ENCODE measurements around the gene WBP1.
"Not testable (repeated sequence)": the region's sequence is repeated elsewhere in the genome, so short reads cannot be mapped to it uniquely, and the experiment has no call there.

The WBP1 gene

GRCh38 chr2:74439803-74440377 lies 18.3 kb upstream of the WBP1 start:
- H2AK5ac ChIP-seq (ENCODE audit: low read length): peak overlapping the region; percentile 18
- H3K9ac ChIP-seq (ENCODE audit: low read length): peak overlapping the region; percentile 96
- H2BK120ac ChIP-seq (ENCODE audit: low read depth, low read length): no peak overlapping the region
- peak overlapping the region; percentile 88 for H3K27ac ChIP-seq (ENCODE audit: low read depth, low read length)
- peak overlapping the region; percentile 82 for H2BK5ac ChIP-seq (ENCODE audit: low read length)
- no CpG with 5 or more reads among the region's 14 CpGs for WGBS (ENCODE audit: extremely low coverage, insufficient coverage, low lambda C conversion rate)
- no peak overlapping the region for H3K4ac ChIP-seq (ENCODE audit: low read depth, low read length)
- H3K23ac ChIP-seq (ENCODE audit: low read length): peak overlapping the region; percentile 59
- peak overlapping the region; percentile 87 for H3K4me3 ChIP-seq (ENCODE audit: low read length)
- no peak for DNase-seq
- H3K56ac ChIP-seq (ENCODE audit: low read length): peak overlapping the region; percentile 99
- H3K4me1 ChIP-seq (ENCODE audit: control insufficient read depth, low read depth, low read length): peaks cover 18% of the 10 kb centered on the region
- no peak overlapping the region for H4K8ac ChIP-seq (ENCODE audit: low read depth, low read length)
- H2BK15ac ChIP-seq (replicated peaks; ENCODE audit: low read depth): no peak overlapping the region
- H3K79me2 ChIP-seq (ENCODE audit: control insufficient read depth, insufficient read depth, low read length): peaks cover 53% of the 10 kb centered on the region
- H4K5ac ChIP-seq (ENCODE audit: low read length): no peak overlapping the region
- H3K79me1 ChIP-seq (ENCODE audit: low read length): peaks cover 38% of the 10 kb centered on the region
- H3K27me3 ChIP-seq (ENCODE audit: insufficient read depth, low read length, poor library complexity): no peaks in the 10 kb centered on the region
- H3K36me3 ChIP-seq (ENCODE audit: control insufficient read depth, insufficient read depth, low read length): no peaks in the 10 kb centered on the region
- peak overlapping the region; percentile 35 for H3K18ac ChIP-seq (ENCODE audit: low read length)
- peak overlapping the region; percentile 82 for H3K4me2 ChIP-seq (ENCODE audit: low read length)

DNA sequence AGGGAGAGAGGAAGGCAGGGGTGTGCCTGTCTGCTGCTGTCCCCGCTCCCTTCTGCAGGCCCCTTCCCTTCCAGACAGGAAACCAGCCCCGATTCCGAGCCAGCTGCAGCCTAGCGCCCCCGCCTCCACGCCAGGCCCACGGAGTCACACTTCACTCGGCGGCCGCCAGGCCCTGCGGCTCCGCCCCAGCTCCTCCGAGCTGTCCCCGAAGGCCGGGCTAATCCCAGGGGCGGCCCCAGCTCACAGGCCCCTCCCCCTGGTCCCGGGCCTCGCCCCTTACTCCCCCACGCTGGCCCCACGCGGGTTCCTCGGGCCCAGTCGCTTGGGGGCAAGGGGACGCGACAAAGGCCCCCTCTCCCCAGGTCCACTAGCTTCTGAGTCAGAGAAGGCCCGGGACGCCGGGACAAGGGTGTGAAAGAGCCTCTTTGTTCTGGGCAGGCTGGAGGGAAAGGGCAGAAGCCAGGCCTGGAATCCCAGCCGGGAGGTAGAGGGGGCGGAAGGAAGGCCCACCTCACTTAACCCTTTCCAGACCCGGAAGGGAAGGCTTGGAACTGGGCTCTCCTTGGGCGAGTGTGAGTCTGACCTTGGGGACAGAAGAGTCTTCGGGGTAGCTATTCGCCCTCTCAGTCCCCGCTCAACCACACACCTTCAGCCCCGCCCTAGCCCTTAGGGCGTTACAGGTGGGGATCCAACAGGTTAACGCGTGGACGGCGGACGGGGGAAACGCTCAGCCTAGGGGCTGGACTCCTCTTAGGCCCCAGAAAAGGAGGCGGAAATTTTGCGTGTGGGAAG lies 17.7 kb upstream of the WBP1 start:
- peak overlapping the region; percentile 81 for H3K4ac ChIP-seq (ENCODE audit: low read depth, low read length)
- H3K4me3 ChIP-seq (ENCODE audit: low read length): peak overlapping the region; percentile 87
- peak overlapping the region; percentile 82 for H2BK5ac ChIP-seq (ENCODE audit: low read length)
- peaks cover 49% of the 10 kb centered on the region for H3K79me2 ChIP-seq (ENCODE audit: control insufficient read depth, insufficient read depth, low read length)
- no peak overlapping the region for H2AK5ac ChIP-seq (ENCODE audit: low read length)
- no CpG with 5 or more reads among the region's 45 CpGs for WGBS (ENCODE audit: extremely low coverage, insufficient coverage, low lambda C conversion rate)
- no peak overlapping the region for H4K8ac ChIP-seq (ENCODE audit: low read depth, low read length)
- H3K9ac ChIP-seq (ENCODE audit: low read length): peak overlapping the region; percentile 96
- peak overlapping the region; percentile 88 for H3K27ac ChIP-seq (ENCODE audit: low read depth, low read length)
- H3K4me2 ChIP-seq (ENCODE audit: low read length): peak overlapping the region; percentile 82
- no peaks in the 10 kb centered on the region for H3K27me3 ChIP-seq (ENCODE audit: insufficient read depth, low read length, poor library complexity)
- H3K23ac ChIP-seq (ENCODE audit: low read length): peak overlapping the region; percentile 59
- peak overlapping the region; percentile 88 for H3K18ac ChIP-seq (ENCODE audit: low read length)
- H3K36me3 ChIP-seq (ENCODE audit: control insufficient read depth, insufficient read depth, low read length): no peaks in the 10 kb centered on the region
- no peak overlapping the region for H2BK120ac ChIP-seq (ENCODE audit: low read depth, low read length)
- H3K56ac ChIP-seq (ENCODE audit: low read length): peak overlapping the region; percentile 99
- peaks cover 34% of the 10 kb centered on the region for H3K79me1 ChIP-seq (ENCODE audit: low read length)
- no peak overlapping the region for H2BK15ac ChIP-seq (replicated peaks; ENCODE audit: low read depth)
- peak; percentile 96 for DNase-seq
- H3K4me1 ChIP-seq (ENCODE audit: control insufficient read depth, low read depth, low read length): peaks cover 18% of the 10 kb centered on the region
- H4K5ac ChIP-seq (ENCODE audit: low read length): no peak overlapping the region

- H2BK120ac ChIP-seq (ENCODE audit: low read depth, low read length): no peak overlapping the region
- WGBS (ENCODE audit: extremely low coverage, insufficient coverage, low lambda C conversion rate): no CpG with 5 or more reads among the region's 33 CpGs
- H3K4ac ChIP-seq (ENCODE audit: low read depth, low read length): peak overlapping the region; percentile 81
- peak overlapping the region; percentile 60 for H3K18ac ChIP-seq (ENCODE audit: low read length)
- peak overlapping the region; percentile 42 for H3K4me2 ChIP-seq (ENCODE audit: low read length)
- no peak overlapping the region for H2BK15ac ChIP-seq (replicated peaks; ENCODE audit: low read depth)
- no peak overlapping the region for H4K5ac ChIP-seq (ENCODE audit: low read length)
- peak overlapping the region; percentile 92 for H3K23ac ChIP-seq (ENCODE audit: low read length)
- H2AK5ac ChIP-seq (ENCODE audit: low read length): no peak overlapping the region
- peak overlapping the region; percentile 88 for H3K27ac ChIP-seq (ENCODE audit: low read depth, low read length)
- no peaks in the 10 kb centered on the region for H3K27me3 ChIP-seq (ENCODE audit: insufficient read depth, low read length, poor library complexity)
- DNase-seq: no peak
- H3K79me1 ChIP-seq (ENCODE audit: low read length): peaks cover 27% of the 10 kb centered on the region
- H4K8ac ChIP-seq (ENCODE audit: low read depth, low read length): no peak overlapping the region
- H3K4me3 ChIP-seq (ENCODE audit: low read length): peak overlapping the region; percentile 85
- H2BK5ac ChIP-seq (ENCODE audit: low read length): peak overlapping the region; percentile 81
- H3K9ac ChIP-seq (ENCODE audit: low read length): peak overlapping the region; percentile 96
- peaks cover 43% of the 10 kb centered on the region for H3K79me2 ChIP-seq (ENCODE audit: control insufficient read depth, insufficient read depth, low read length)
- no peaks in the 10 kb centered on the region for H3K36me3 ChIP-seq (ENCODE audit: control insufficient read depth, insufficient read depth, low read length)
- H3K4me1 ChIP-seq (ENCODE audit: control insufficient read depth, low read depth, low read length): peaks cover 18% of the 10 kb centered on the region
- H3K56ac ChIP-seq (ENCODE audit: low read length): peak overlapping the region; percentile 99
Measured at GRCh38 chr2:74441170-74441689, 17.0 kb upstream of the WBP1 start.

GRCh38 chr2:74441690-74442482 lies 16.4 kb upstream of the WBP1 start, which contains the start of gene RTKN:
Gene RTKN (minus strand): TSS chr2:74441937. CDS start chr2:74441816, 121 bp downstream.
- no peak within 1 kb of the TSS for H4K8ac ChIP-seq (ENCODE audit: low read depth, low read length)
- no peaks in the 10 kb centered on the region for H3K36me3 ChIP-seq (ENCODE audit: control insufficient read depth, insufficient read depth, low read length)
- no peaks in the 10 kb centered on the region for H3K27me3 ChIP-seq (ENCODE audit: insufficient read depth, low read length, poor library complexity)
- H3K4me1 ChIP-seq (ENCODE audit: control insufficient read depth, low read depth, low read length): peaks cover 18% of the 10 kb centered on the region
- H3K4me3 ChIP-seq (ENCODE audit: low read length): peak within 1 kb of the TSS; percentile 85
- peak; percentile 94 for DNase-seq
- peak within 1 kb of the TSS; percentile 96 for H3K9ac ChIP-seq (ENCODE audit: low read length)
- H2BK15ac ChIP-seq (replicated peaks; ENCODE audit: low read depth): no peak within 1 kb of the TSS
- peak within 1 kb of the TSS; percentile 99 for H3K56ac ChIP-seq (ENCODE audit: low read length)
- no peak within 1 kb of the TSS for H4K5ac ChIP-seq (ENCODE audit: low read length)
- H2BK5ac ChIP-seq (ENCODE audit: low read length): peak within 1 kb of the TSS; percentile 81
- no peak within 1 kb of the TSS for H2BK120ac ChIP-seq (ENCODE audit: low read depth, low read length)
- WGBS (ENCODE audit: extremely low coverage, insufficient coverage, low lambda C conversion rate): no CpG with 5 or more reads among the region's 75 CpGs
- peak within 1 kb of the TSS; percentile 92 for H3K23ac ChIP-seq (ENCODE audit: low read length)
- H3K79me2 ChIP-seq (ENCODE audit: control insufficient read depth, insufficient read depth, low read length): peaks cover 37% of the 10 kb centered on the region
- peaks cover 25% of the 10 kb centered on the region for H3K79me1 ChIP-seq (ENCODE audit: low read length)
- peak within 1 kb of the TSS; percentile 60 for H3K18ac ChIP-seq (ENCODE audit: low read length)
- peak within 1 kb of the TSS; percentile 88 for H3K27ac ChIP-seq (ENCODE audit: low read depth, low read length)
- peak within 1 kb of the TSS; percentile 81 for H3K4ac ChIP-seq (ENCODE audit: low read depth, low read length)
- no peak within 1 kb of the TSS for H2AK5ac ChIP-seq (ENCODE audit: low read length)
- H3K4me2 ChIP-seq (ENCODE audit: low read length): peak within 1 kb of the TSS; percentile 42

DNA sequence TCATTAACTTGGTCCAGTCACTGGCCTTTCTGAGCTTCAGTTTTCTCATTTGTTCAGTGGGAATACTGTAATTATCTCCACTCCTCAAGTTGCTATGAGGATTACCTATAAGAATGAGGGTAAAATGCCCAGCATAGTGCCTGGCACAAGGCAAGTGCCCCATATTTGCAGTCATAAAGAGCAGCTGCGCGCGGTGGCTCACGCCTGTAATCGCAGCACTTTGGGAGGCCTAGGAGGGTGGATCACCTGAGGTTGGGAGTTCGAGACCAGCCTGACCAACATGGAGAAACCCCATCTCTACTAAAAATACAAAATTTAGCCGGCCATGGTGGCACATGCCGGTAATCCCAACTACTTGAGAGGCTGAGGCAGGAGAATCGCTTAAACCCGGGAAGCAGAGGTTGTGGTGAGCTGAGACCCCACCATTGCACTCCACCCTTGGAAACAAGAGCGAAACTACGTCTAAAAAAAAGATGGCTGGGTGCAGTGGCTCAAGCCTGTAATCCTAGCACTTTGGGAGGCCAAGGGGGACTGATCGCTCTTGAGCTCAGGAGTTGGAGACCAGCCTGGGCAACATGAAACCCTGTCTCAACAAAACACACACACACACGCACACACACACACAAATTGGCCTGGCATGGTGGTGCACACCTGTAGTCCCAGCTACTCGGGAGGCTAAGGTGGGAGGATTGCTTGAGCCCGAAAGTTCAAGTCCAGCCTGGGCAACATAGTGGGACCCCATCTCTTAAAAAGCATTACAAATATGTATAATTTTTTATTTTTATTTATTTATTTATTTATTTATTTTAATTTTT lies 15.5 kb upstream of the WBP1 start:
- H3K79me2 ChIP-seq (ENCODE audit: control insufficient read depth, insufficient read depth, low read length): peaks cover 30% of the 10 kb centered on the region
- whole genome bisulfite sequencing (ENCODE audit: extremely low coverage, insufficient coverage, low lambda C conversion rate): no CpG with 5 or more reads among the region's 16 CpGs
- H3K27ac ChIP-seq (ENCODE audit: low read depth, low read length): peak overlapping the region; percentile 88
- not testable (repeated sequence) for H4K8ac ChIP-seq (ENCODE audit: low read depth, low read length); H2BK15ac ChIP-seq (replicated peaks; ENCODE audit: low read depth); DNase-seq; H3K23ac ChIP-seq (ENCODE audit: low read length); H2BK120ac ChIP-seq (ENCODE audit: low read depth, low read length); H4K5ac ChIP-seq (ENCODE audit: low read length); H3K27me3 ChIP-seq (ENCODE audit: insufficient read depth, low read length, poor library complexity); H3K36me3 ChIP-seq (ENCODE audit: control insufficient read depth, insufficient read depth, low read length); H3K4me3 ChIP-seq (ENCODE audit: low read length); H3K4ac ChIP-seq (ENCODE audit: low read depth, low read length); H2AK5ac ChIP-seq (ENCODE audit: low read length); H2BK5ac ChIP-seq (ENCODE audit: low read length); H3K18ac ChIP-seq (ENCODE audit: low read length)
- peak overlapping the region; percentile 3 for H3K4me2 ChIP-seq (ENCODE audit: low read length)
- peak overlapping the region; percentile 15 for H3K56ac ChIP-seq (ENCODE audit: low read length)
- peaks cover 12% of the 10 kb centered on the region for H3K4me1 ChIP-seq (ENCODE audit: control insufficient read depth, low read depth, low read length)
- H3K79me1 ChIP-seq (ENCODE audit: low read length): peaks cover 20% of the 10 kb centered on the region
- peak overlapping the region; percentile 96 for H3K9ac ChIP-seq (ENCODE audit: low read length)
